HS-5 (cell line): ENCODE measurements around the gene FAM184A.

ENCODE experiments used
- DNase-seq: peaks from one replicate; pipeline ENCODE4 v3.0.0-alpha.2; 2012; ENCODE audit warnings: low read depth

The FAM184A gene

GRCh38 chr6:118913161-118913560 is 165.3 kb downstream of the FAM184A start:
- no peak for DNase-seq

- no peak for DNase-seq
Measured at GRCh38 chr6:118912646-118913045, 165.8 kb downstream of the FAM184A start.
